Measurements from ENCODE around the gene ZNF407.

ZNF407 gene

DNA sequence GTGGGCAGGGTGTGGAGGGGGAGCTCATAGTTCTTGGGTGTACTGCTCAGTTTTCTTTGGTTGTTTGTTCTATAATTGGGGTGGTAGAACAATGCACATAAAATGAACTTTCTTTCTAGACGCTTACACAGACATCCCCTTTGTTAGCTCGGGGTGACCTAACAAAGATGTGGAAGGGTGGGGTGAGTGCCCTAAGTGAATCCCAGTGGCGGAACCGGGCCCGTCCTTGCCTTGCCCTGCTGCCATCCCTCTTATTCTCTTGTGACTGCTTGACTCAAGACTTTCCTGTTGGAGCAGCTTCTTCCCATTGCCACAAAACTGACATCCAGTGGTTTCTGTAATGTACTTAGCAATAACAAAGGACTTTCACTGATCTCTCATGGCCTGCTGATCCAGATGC lies 343.2 kb downstream of the ZNF407 start:
- H3K9me2 ChIP-seq (replicated peaks; ENCODE audit: insufficient read depth, low read length), result no peaks in the 10 kb centered on the region
- H3K27ac ChIP-seq (ENCODE audit: low read length), result no peak overlapping the region
- no peak overlapping the region for H3K9ac ChIP-seq (ENCODE audit: low read length)
- H4K20me1 ChIP-seq (ENCODE audit: insufficient read depth, low read length), result no peaks in the 10 kb centered on the region
- H3F3A ChIP-seq (ENCODE audit: insufficient read depth, low read length), result no peaks in the 10 kb centered on the region
- H3K4me1 ChIP-seq (ENCODE audit: low read length), result no peaks in the 10 kb centered on the region
- H3K36me3 ChIP-seq (replicated peaks; ENCODE audit: insufficient read depth, low read length), result no peaks in the 10 kb centered on the region
- TF ChIP-seq EZH2phosphoT487 (IDR thresholded peaks at IDR 0.05; ENCODE audit: low read length) (no peak), EZH2 (optimal IDR thresholded peaks at IDR 0.05; ENCODE audit: low read depth, low read length) (no peak)
- TF ChIP-seq, protein P1, sequence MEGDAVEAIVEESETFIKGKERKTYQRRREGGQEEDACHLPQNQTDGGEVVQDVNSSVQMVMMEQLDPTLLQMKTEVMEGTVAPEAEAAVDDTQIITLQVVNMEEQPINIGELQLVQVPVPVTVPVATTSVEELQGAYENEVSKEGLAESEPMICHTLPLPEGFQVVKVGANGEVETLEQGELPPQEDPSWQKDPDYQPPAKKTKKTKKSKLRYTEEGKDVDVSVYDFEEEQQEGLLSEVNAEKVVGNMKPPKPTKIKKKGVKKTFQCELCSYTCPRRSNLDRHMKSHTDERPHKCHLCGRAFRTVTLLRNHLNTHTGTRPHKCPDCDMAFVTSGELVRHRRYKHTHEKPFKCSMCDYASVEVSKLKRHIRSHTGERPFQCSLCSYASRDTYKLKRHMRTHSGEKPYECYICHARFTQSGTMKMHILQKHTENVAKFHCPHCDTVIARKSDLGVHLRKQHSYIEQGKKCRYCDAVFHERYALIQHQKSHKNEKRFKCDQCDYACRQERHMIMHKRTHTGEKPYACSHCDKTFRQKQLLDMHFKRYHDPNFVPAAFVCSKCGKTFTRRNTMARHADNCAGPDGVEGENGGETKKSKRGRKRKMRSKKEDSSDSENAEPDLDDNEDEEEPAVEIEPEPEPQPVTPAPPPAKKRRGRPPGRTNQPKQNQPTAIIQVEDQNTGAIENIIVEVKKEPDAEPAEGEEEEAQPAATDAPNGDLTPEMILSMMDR (IDR thresholded peaks at IDR 0.05; ENCODE audit: low read length), result no peak
- H3K4me3 ChIP-seq (ENCODE audit: low read length), result no peak overlapping the region
- H3K27me3 ChIP-seq (replicated peaks; ENCODE audit: insufficient read depth, low read length), result no peaks in the 10 kb centered on the region
- no peak overlapping the region for H3K4me2 ChIP-seq (ENCODE audit: low read depth, low read length)
- no peaks in the 10 kb centered on the region for H3K79me2 ChIP-seq (ENCODE audit: low read length)
- H2AFZ ChIP-seq (ENCODE audit: low read length), result no peak overlapping the region
- no peak for DNase-seq
- H3K9me3 ChIP-seq (replicated peaks; ENCODE audit: insufficient read depth, low read length), result no peaks in the 10 kb centered on the region

GRCh38 chr18:74942319-74942910 lies 344.7 kb downstream of the ZNF407 start:
- no peak overlapping the region for H3K27ac ChIP-seq (ENCODE audit: low read length)

DNA sequence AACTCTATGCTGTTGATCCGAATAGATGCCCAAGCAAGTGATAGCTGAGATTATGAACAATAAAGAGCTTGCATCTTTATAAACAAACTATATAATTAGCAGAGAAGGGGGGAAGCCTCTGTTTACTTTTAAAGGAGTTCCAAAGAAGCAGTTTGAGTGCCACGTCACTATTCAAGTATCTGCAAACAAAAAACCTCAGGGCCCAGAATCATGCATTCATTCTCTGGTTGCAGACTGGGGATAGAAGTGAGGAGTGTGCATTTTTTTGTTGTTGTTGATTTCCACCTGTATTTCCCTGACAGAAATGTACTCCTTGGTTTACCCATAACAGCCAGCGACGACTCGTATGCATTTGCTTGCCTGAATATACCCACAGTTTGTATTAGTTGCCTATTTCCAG lies 347.0 kb downstream of the ZNF407 start:
- Histone ChIP-seq H3K9me3 (replicated peaks; ENCODE audit: insufficient read depth, low read length) (no peaks in the 10 kb centered on the region), H3K9ac (ENCODE audit: low read length) (no peak overlapping the region), H3K4me2 (ENCODE audit: low read depth, low read length) (no peak overlapping the region), H3K27ac (ENCODE audit: low read length) (no peak overlapping the region), H3K4me3 (ENCODE audit: low read length) (no peak overlapping the region), H3K4me1 (ENCODE audit: low read length) (no peaks in the 10 kb centered on the region), H3K27me3 (replicated peaks; ENCODE audit: insufficient read depth, low read length) (no peaks in the 10 kb centered on the region), H3F3A (ENCODE audit: insufficient read depth, low read length) (no peaks in the 10 kb centered on the region), H2AFZ (ENCODE audit: low read length) (no peak overlapping the region), H3K36me3 (replicated peaks; ENCODE audit: insufficient read depth, low read length) (no peaks in the 10 kb centered on the region), H4K20me1 (ENCODE audit: insufficient read depth, low read length) (no peaks in the 10 kb centered on the region), H3K9me2 (replicated peaks; ENCODE audit: insufficient read depth, low read length) (no peaks in the 10 kb centered on the region), H3K79me2 (ENCODE audit: low read length) (no peaks in the 10 kb centered on the region)
- TF ChIP-seq EZH2phosphoT487 (IDR thresholded peaks at IDR 0.05; ENCODE audit: low read length) (no peak), EZH2 (optimal IDR thresholded peaks at IDR 0.05; ENCODE audit: low read depth, low read length) (no peak)
- TF ChIP-seq, protein P1 (IDR thresholded peaks at IDR 0.05; ENCODE audit: low read length), result no peak
- no peak for DNase-seq

More at GRCh38 chr18:74942319-74942910, 344.7 kb downstream of the ZNF407 start:
- Histone ChIP-seq H3K27me3 (replicated peaks; ENCODE audit: insufficient read depth, low read length) (no peaks in the 10 kb centered on the region), H3K9ac (ENCODE audit: low read length) (no peak overlapping the region), H3K4me2 (ENCODE audit: low read depth, low read length) (no peak overlapping the region), H4K20me1 (ENCODE audit: insufficient read depth, low read length) (no peaks in the 10 kb centered on the region), H3K79me2 (ENCODE audit: low read length) (no peaks in the 10 kb centered on the region), H3F3A (ENCODE audit: insufficient read depth, low read length) (no peaks in the 10 kb centered on the region), H3K9me2 (replicated peaks; ENCODE audit: insufficient read depth, low read length) (no peaks in the 10 kb centered on the region), H3K4me1 (ENCODE audit: low read length) (no peaks in the 10 kb centered on the region), H3K36me3 (replicated peaks; ENCODE audit: insufficient read depth, low read length) (no peaks in the 10 kb centered on the region), H3K9me3 (replicated peaks; ENCODE audit: insufficient read depth, low read length) (no peaks in the 10 kb centered on the region), H3K4me3 (ENCODE audit: low read length) (no peak overlapping the region), H2AFZ (ENCODE audit: low read length) (no peak overlapping the region)
- DNase-seq, result no peak
- TF ChIP-seq, protein P1 (IDR thresholded peaks at IDR 0.05; ENCODE audit: low read length), result no peak
- TF ChIP-seq EZH2phosphoT487 (IDR thresholded peaks at IDR 0.05; ENCODE audit: low read length) (no peak), EZH2 (optimal IDR thresholded peaks at IDR 0.05; ENCODE audit: low read depth, low read length) (no peak)

All from MM.1S (cell line).